NCI-H748 (cell line): ENCODE data around the gene GADD45B.
"Not testable (repeated sequence)": the region's sequence is repeated elsewhere in the genome, so short reads cannot be mapped to it uniquely, and the experiment has no call there.

Experiments used
- DNase-seq: peaks from one replicate; lab custom pipeline; 2025; ENCODE audit not compliant: unreplicated experiment; lab: John Stamatoyannopoulos, UW

The GADD45B gene

DNA sequence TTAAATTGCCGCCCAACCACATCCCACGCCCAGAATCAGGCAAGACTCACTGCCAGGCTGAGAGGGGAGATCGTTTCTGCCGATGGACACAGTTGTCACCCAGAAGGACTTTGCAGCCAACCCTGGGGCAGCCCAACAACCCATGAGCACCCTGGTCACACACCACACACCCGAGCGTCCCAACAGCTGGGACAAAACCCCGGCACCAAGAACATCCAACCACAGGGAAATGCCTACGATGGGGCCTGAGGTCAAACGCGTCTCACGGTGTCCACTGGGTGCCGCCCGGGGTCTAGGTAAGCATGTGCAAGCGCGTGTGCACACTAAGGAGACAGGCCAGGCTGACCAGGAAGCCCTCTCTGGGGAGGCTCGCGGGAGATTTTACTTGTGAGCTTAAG is 32.1 kb upstream of the GADD45B start:
- DNase-seq, result no peak

- DNase-seq, result no peak
Observed at GRCh38 chr19:2444251-2445002, 31.5 kb upstream of the GADD45B start.

DNA sequence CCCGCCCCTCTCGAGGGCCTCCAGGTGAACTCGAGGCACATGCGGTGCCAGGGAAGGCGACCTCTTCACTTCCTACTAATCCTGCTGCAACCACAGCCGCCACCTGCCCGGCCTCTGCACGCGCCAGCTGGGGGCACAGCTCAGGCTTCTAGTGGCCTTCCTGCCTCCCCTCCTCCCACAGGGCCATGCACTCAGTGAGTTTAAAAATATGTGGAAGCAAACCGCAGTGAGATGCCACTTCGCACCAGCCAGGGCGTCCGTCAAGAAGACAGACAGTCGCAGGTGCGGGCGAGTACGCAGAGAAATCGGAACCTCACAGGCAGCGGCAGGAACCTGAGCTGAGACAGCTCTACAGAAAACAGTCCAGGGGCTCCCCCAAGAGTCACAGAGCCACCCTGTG is 29.5 kb upstream of the GADD45B start:
- DNase-seq, result no peak

GRCh38 chr19:2449019-2449418 is 26.9 kb upstream of the GADD45B start:
- no peak for DNase-seq

GRCh38 chr19:2451138-2451537 is 24.8 kb upstream of the GADD45B start:
- no peak for DNase-seq

DNA sequence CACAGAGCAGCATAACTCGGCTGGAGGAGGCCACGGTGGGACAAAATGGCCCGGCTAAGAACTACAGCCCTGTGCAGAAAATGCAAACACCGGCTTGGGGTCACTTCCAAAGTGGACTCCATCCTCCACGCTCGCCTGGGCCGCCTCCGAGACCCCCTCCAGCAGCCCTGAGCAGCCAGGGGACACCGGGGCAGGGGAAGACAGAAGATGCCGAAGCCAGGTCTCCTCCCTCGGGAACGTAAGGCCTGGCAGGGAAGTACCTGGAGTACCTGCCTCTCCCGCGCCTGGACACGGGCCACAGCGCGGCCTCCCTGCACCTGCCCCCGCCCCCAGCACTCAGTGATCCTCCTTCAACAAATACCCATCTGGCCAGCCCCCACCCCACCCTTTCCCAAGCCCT is 24.2 kb upstream of the GADD45B start:
- no peak for DNase-seq

DNA sequence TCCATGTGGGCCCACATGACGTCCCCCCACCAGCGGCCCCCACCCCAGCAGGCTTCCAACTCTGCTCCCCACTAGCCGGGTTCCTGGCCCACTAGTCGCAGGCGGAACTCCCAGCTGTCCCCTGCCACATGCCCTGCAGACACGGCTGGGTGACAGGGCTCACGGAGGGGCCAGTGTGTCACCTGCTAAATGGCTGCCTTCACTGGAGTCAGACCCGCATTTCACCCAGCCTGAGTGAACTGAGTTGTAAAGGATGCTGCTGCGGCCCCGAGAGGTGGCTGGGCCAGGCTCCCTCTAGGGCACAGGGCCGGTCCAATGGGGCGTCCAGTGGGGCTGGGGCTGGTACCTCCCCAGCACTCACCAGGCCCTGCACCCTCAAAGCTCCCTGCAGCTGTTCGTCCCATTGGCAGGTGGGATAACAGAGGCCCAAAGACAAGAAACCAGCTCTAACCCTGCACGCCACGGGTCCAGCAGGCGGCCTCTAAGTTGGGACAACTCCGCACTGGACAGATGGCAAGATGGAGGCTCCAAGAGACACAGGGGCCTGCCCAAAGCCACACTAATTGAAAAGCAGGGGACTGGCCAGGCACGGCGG is 22.4 kb upstream of the GADD45B start:
- no peak for DNase-seq

DNA sequence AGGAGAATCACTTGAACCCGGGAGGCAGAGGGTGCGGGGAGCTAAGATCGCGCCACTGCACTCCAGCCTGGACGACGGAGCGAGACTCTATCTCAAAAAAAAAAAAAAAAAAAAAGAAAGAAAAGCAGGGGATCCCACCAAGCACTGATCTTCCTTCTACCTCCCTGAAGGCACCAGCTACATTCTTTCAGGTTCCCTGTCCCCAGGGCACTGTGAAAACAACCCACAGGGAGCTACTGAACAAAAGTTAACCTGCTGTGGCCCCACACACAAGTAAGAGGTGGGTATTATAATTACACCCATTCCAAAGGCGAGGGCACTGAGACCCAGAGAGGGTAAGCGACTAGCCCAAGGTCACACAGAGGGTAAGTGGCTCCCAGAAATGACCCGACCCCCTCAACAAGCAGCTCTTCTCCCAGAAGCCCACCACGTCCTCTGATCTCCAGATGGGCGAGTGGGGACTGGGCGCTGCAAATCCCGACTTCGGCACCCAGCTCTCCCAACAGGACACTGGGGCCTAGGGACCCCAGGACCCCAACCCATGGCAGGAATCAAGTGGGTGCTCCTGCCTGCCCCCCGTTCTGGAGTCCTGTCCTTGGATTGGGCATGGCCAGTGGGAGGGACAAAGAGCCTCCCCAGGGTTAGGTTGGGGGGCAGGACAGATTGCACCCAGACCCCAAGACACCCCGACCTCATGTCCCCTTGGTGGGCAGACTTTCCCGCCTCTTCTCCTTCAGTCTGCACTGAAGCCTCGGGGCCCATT is 21.5 kb upstream of the GADD45B start:
- DNase-seq, result no peak

DNA sequence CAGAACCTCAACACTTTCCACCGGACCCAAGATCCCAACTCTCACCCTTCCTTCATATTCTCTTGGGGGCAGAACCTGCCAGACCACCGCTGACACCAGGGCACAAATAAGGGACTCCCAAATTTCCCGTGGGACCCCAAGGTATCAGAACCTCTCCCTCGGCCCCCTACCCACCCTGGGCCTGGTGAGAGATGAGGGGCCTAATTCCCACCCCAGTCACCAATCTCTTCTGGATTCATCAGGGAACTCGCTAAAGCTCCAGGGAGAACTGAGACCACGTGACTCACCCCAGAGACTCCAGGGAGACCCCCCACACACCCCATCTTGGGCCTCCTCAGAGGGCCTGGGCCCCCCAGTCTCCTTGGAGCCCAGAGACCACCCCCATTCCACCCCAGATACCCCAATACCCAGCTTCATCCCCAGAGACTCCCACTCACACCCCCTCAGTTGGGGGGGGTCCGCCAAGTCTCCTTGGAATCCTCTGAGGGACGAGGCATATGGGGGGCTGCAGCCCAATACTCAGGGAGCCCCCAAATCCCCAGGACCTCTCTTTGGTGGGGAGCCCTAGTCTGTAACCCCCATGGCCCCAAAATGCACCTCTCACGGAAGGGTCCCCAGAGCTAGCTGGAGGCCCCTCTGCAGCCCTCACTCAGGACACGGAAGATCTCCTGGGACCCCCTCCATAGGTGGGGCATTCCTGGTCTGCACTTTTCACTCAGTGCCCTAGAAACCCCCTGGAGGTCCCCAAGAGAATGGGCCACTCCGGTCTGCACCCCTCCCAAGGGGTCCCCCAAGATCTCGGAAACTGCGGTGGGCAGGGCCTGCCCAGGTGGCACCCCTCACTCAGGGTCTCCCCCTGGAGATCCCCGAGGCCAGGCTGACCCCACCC is 20.7 kb upstream of the GADD45B start:
- no peak for DNase-seq

- DNase-seq, result peak; percentile 27
Observed at GRCh38 chr19:2455851-2456570, 19.9 kb upstream of the GADD45B start.

DNA sequence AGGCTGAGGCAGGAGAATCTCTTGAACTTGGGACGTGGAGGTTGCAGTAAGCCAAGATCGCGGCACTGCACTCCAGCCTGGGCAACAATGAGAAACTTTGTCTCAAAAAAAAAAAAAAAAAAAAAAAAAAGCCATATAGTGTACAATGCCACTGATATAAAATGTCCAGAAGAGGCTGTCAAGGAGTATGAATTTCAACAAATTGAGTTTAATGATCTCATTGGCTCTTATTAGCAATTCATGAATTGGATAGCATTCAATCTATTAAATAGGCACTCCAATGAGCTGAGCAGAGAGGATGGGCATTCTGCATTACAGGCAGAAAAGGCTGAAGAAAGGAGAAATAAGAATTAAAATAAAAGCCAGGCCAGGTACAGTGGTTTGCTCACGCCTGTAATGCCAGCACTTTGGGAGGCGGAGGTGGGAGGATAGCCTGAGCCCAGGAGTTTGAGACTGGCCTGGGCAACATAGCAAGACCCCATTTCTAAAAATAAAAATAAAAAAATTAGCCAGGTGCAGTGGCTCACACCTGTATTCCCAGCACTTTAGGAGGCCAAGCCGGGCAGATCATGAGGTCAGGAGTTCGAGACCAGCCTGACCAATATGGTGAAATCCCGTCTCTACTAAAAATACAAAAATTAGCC is 18.4 kb upstream of the GADD45B start:
- DNase-seq, result no peak

- no peak for DNase-seq
Observed at GRCh38 chr19:2458054-2458453, 17.9 kb upstream of the GADD45B start.

GRCh38 chr19:2458776-2459175 is 17.2 kb upstream of the GADD45B start:
- DNase-seq, result not testable (repeated sequence)

DNA sequence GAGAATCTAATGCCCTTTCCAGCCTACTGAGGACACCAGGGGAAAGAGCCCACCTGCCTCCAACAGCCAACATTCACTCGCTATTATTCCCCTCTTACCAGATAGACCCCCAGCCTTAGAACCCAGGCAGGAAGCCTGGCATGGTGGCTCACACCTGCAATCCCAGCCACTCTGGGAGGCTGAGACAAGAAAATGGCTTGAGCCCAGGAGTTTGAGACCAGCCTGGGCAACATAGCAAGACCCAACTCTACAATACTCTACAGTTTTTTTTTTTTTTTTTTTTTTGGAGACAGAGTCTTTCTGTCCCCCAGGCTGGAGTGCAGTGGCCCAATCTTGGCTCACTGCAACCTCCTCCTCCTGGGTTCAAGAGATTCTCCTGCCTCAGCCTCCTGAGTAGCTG is 15.7 kb upstream of the GADD45B start:
- no peak for DNase-seq

GRCh38 chr19:2461751-2462634 is 13.9 kb upstream of the GADD45B start:
- no peak for DNase-seq

DNA sequence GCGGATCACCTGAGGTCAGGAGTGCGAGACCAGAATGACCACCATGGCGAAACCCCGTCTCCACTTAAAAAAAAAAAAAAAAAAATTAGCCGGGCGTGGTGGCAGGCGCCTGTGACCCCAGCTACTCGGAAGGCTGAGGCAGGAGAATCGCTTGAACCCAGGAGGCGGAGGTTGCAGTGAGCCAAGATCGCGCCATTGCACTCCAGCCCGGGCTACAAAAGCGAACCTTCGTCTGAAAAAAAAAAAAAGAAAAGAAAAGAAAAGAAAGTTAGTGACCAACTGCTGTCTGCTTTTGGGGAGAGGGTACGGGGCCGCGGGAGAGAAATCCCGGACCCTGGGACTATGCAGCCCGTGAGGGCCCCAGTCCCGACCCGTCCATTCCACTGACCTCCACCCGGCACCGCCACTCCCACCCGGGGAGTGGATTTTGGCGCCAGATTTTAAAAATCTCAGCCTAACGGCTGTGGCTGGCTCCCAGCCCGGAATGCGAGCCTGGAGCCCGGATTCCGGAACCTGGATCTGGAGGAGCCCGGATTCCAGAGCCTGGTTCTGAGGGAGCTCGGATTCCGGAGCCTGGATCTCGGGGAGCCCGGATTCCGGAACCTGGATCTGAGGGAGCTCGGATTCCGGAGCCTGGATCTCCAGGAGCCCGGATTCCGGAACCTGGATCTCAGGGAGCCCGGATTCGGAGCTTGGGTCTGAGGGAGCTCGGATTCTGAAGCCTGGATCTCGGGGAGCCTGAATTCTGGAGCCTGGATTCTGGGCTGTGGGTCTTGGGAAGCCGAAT is 13.1 kb upstream of the GADD45B start:
- no peak for DNase-seq

DNA sequence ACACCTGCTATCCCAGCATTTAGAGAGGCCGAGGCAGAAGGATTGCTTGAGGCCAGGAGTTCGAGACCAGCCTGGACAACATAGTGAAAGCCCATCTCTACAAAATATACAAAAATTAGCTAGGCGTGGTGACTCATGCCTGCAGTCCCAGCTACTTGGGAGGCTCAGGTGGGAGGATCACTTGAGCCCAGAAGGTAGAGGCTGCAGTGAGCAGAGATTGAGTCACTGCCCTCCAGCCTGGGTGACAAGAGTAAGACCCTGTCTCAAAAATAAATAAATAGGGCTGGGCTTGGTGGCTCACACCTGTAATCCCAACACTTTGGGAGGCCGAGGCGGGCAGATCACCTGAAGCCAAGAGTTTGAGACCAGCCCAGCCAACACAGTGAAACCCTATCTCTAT is 12.2 kb upstream of the GADD45B start:
- not testable (repeated sequence) for DNase-seq

DNA sequence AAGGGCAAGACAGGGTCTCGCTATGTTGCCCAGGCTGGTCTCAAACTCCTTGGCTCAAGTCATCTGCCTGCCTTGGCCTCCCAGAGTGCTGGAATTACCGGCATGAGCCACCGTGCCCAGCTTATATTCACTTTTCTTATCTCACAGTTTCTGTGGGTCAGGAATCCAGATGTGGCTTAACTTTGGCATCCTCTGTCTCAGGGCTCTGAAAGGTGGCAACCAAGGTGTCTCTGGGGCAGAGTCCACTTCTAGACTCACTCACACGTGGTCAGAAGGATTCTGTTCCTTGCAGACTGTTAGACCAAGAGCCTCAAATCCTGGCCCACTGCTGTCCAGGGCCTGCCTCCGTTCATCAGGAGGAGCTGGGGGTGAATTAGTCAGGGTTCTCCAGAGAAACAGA is 11.5 kb upstream of the GADD45B start:
- DNase-seq, result no peak
